Ishikawa (cell line): Measurements from ENCODE around the gene TAC4.

ENCODE experiments used
- CEBPB ChIP-seq: IDR thresholded peaks from 2 replicates; pipeline ENCODE4 v1.6.1; 2012
- CREB1 ChIP-seq: IDR thresholded peaks from 2 replicates; pipeline ENCODE4 v1.6.1; 2012; ENCODE audit warnings: low read depth
- EGR1 ChIP-seq: IDR thresholded peaks from 2 replicates; pipeline ENCODE4 v1.6.1; 2012
- EP300 ChIP-seq: IDR thresholded peaks from 2 replicates; pipeline ENCODE4 v1.6.1; 2012; ENCODE audit warnings: borderline replicate concordance
- FOXM1 ChIP-seq: IDR thresholded peaks from 2 replicates; pipeline ENCODE4 v1.6.1; 2012; ENCODE audit warnings: low read depth, borderline replicate concordance
- MAX ChIP-seq: IDR thresholded peaks from 2 replicates; pipeline ENCODE4 v1.6.1; 2012
- NFIC ChIP-seq: IDR thresholded peaks from 2 replicates; pipeline ENCODE4 v1.6.1; 2012
- RAD21 ChIP-seq: IDR thresholded peaks from 2 replicates; pipeline ENCODE4 v1.6.1; 2012; ENCODE audit warnings: low read depth
- TAF1 ChIP-seq: IDR thresholded peaks from 2 replicates; pipeline ENCODE4 v1.6.1; 2012; ENCODE audit warnings: low read depth, mild to moderate bottlenecking
- TCF12 ChIP-seq: IDR thresholded peaks from 2 replicates; pipeline ENCODE4 v1.6.1; 2012; ENCODE audit warnings: low read depth
- TEAD4 ChIP-seq: IDR thresholded peaks from 2 replicates; pipeline ENCODE4 v1.6.1; 2012
- USF1 ChIP-seq: IDR thresholded peaks from 2 replicates; pipeline ENCODE4 v1.6.1; 2012
- YY1 ChIP-seq: IDR thresholded peaks from 2 replicates; pipeline ENCODE4 v1.6.1; 2012; ENCODE audit warnings: low read depth
- ZBTB7A ChIP-seq: IDR thresholded peaks from 2 replicates; pipeline ENCODE4 v1.6.1; 2012; ENCODE audit warnings: low read depth
- TF ChIP-seq, protein P1 (sequence below): IDR thresholded peaks from 2 replicates; pipeline ENCODE4 v1.6.1; 2012; ENCODE audit warnings: low read depth, mild to moderate bottlenecking

The TAC4 gene

DNA sequence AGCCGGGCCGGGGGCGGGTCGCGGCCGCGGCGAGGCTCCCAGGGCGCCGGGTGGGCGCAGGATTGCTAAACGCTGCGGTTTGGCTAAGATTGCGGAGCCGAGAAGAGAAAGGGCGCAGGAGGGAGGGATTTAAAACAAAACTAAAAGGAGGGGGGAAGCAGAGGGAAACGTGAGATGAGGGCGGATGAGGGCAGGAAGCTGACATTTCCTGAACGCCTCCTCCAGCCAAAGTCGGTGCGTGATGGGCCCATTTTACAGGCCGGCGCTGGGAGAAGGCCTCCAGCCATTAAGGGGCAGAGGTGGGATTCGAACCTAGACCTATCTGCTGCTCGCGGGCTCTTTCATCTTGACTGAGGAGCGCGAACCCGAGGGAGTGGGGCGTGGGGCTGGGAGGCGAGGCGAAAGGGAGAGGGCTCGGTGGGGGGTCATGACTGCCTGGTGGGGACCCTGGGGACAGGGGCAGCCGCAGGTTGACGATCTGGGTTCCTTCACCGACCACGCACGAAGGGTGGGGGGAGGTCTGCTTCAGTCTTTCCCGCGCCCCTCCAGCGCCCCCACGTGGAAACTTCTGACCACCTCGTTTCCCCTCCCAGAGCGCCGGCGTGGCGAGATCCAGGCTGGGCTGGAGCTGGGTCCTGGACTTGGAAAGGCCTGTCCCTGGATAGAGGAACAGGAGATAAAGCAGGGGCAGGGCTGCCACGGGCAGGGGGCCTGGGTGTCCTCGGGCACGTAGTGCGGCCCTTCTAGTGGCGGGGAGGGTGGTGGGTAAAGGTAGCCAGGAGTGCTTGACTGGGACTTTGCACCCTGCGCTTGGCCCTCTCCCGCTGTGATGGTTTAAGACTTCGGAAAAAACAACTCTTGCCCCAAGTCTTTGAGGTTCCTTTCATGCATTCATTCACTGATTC is 3.8 kb upstream of the TAC4 start:
- no peak for TF ChIP-seq TCF12
- TF ChIP-seq ZBTB7A = peak; percentile 84
- no peak for TF ChIP-seq TEAD4
- TF ChIP-seq RAD21 = peak; percentile 70
- TF ChIP-seq USF1 = no peak
- no peak; the same call in 1 of the 2 replicates for TF ChIP-seq MAX

DNA sequence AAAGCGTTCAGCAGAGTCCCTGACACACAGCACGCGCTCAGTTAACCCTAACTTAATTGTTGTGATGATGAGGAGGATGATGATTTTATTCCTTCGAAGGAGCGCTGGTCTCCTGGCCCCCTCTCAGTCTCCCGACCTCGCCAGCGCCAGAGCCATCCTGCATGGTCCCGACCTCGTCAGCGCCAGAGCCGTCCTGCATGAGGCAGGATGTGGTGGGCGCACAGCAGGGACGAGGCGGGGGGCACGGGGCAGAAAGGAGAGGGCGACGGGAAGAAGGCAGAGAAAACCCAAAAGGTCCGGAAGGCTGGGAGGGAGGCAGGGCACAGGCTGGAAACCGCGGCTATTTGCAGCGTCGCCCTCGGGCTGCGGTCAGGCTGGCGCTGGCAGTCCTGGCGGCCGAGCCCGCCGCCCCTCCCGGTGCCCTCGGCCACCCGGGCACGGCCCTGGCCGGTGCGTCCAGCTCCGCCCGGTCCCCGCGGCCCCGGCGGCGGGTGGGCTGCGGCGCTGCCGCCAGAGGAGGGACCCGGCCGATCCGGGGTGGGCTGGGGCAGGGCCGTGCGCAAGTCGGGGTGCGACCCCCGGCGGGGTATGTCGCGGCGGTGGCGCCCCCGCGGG is 3.0 kb upstream of the TAC4 start:
- TF ChIP-seq TCF12 = no peak
- no peak for TF ChIP-seq TEAD4
- no peak for TF ChIP-seq FOXM1
- no peak for TF ChIP-seq EP300
- TF ChIP-seq USF1 = no peak
- TF ChIP-seq, protein P1, sequence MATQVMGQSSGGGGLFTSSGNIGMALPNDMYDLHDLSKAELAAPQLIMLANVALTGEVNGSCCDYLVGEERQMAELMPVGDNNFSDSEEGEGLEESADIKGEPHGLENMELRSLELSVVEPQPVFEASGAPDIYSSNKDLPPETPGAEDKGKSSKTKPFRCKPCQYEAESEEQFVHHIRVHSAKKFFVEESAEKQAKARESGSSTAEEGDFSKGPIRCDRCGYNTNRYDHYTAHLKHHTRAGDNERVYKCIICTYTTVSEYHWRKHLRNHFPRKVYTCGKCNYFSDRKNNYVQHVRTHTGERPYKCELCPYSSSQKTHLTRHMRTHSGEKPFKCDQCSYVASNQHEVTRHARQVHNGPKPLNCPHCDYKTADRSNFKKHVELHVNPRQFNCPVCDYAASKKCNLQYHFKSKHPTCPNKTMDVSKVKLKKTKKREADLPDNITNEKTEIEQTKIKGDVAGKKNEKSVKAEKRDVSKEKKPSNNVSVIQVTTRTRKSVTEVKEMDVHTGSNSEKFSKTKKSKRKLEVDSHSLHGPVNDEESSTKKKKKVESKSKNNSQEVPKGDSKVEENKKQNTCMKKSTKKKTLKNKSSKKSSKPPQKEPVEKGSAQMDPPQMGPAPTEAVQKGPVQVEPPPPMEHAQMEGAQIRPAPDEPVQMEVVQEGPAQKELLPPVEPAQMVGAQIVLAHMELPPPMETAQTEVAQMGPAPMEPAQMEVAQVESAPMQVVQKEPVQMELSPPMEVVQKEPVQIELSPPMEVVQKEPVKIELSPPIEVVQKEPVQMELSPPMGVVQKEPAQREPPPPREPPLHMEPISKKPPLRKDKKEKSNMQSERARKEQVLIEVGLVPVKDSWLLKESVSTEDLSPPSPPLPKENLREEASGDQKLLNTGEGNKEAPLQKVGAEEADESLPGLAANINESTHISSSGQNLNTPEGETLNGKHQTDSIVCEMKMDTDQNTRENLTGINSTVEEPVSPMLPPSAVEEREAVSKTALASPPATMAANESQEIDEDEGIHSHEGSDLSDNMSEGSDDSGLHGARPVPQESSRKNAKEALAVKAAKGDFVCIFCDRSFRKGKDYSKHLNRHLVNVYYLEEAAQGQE = no peak
- TF ChIP-seq MAX = no peak
- no peak for TF ChIP-seq NFIC

DNA sequence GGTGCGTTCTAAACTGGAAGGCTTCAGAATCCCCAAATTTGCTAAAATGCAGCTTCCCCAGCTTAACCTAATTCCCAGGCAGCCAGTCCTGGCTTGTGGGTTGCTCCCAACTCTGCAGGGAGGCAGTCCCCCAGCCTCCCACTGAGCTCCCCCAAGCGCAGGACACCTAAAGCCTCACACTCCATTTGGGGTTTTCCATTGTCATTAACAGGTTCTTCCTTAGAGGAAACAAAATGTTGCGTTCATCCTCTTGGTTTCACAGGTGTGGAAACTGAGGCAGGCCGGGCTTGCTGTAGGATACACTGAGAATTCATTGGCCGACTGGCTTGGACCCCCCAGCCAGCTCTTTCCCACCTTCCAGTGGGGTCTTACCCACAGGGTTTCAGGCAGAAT is 2.3 kb upstream of the TAC4 start:
- TF ChIP-seq YY1 (no peak), EGR1 (no peak), TEAD4 (no peak), TCF12 (no peak), RAD21 (no peak), ZBTB7A (no peak), CEBPB (no peak), MAX (no peak), USF1 (no peak), CREB1 (no peak), FOXM1 (no peak)
- TF ChIP-seq, protein P1 = no peak

DNA sequence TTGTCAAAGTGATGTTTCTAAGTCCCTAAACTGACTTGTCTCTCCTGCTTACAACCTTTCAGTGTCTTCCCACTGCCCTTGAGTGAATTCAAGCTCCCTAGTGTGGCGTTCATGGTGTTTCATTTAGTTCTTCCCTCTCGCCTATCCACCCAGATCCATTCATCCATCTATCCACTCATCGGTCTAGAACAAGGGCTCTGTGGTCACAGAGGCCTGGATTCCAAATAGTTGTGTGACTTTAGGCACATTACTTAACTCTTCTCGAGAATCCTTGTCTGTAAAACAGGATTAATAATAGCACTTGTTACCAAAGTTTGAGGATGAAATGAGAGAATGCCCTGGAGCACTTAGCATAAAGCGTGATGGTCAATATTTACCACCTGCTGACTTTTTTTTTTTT is 870 bp upstream of the TAC4 start:
- no peak for TF ChIP-seq EGR1
- TF ChIP-seq TCF12 = no peak

DNA sequence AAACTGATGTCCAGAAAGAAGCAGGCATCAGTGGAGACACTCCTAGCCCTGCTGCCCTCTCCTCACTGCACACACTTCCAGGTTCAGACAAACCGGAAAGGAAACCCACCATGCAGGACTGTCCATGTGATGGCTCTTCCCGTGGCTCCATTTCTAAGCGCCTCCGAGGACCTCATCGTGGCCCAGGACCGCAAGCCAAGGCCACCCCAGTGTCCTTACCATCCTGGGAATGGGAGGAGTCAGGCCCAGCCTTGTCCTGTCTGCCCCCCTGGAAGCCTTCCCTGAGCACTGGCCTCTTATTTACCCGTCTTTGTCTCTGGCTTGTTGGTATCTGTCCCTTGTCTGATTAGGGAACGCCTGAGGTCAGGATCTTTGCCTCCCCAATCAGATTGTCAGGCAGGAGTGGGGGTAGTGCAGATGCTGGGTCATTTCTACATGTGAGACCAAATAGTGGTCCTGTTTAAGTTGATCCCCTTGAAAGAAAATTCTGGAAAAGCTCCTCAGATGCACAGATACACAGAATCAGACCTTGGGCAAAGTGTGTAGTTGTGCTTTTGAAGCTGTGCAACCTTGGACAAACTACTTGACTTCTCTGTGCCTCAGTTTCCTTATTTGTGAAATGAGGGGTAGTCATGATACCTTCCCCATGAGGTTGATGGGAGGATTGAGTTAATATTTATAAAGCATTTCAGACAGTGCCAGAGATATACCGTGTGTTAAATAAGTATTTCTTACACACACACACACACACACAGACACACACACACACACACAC is 744 bp downstream of the TAC4 start:
- TF ChIP-seq RAD21 = no peak

DNA sequence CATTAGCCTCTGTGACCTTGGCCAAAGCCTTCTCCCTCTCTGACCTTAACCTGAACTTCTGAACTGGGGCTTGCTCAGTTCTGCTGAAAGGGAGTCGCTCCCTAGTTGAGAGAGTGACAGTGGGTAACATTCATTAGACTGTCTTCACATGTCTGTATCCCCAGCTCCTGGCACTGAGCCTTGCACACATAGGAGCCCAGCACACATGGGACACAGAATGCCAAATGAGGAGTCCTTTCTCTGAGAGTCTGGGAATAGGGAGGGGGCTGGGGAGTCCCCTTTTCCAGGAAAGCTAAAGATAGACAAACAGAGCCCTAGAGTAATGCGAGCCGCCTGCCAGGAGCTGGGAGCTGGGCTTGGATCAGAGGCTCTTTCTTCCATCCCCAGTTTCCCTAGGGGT is 2.5 kb downstream of the TAC4 start:
- TF ChIP-seq TAF1 (no peak), RAD21 (no peak), YY1 (no peak), CEBPB (no peak), FOXM1 (no peak), TCF12 (no peak), CREB1 (no peak), ZBTB7A (no peak), USF1 (no peak), NFIC (no peak), EP300 (no peak), MAX (no peak), TEAD4 (no peak)
- TF ChIP-seq, protein P1 = no peak
